NB4 (cell line): ENCODE results near the gene NOMO2.
A peak's percentile ranks its signal among the peaks of the same experiment; 100 is the strongest.
"Not testable (repeated sequence)": the region's sequence is repeated elsewhere in the genome, so short reads cannot be mapped to it uniquely, and the experiment has no call there.

ENCODE experiments used
- DNase-seq: peaks from one replicate; pipeline ENCODE4 v3.0.0; 2010; ENCODE audit warnings: low read depth
- H3K4me3 ChIP-seq: one replicate; pipeline ENCODE4 v1.5.1; 2011; ENCODE audit warnings: mild to moderate bottlenecking, low read depth, low read length, moderate library complexity

The NOMO2 gene

DNA sequence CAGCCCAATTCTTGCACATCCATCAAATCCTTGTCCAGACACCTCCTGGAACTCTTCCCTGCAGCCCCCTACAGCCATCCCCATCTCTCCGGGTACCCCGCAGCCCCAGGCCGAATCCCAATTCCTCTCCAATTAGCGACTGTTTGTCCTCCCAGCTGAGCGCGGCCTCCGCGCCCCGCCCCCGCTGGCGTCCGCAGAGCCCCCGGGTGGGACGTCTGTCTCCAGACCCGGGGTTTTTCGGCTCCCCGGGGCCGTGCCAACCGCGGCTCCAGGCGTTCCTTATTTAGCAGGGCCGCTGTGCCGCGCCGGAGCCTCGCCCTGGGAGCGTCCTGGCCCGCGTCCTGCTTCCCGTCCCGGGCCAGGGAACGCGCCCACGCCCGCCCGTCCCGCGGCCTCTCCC is 160.7 kb downstream of the NOMO2 start:
- peak overlapping the region; percentile 28 for H3K4me3 ChIP-seq
- DNase-seq, result not testable (repeated sequence)

DNA sequence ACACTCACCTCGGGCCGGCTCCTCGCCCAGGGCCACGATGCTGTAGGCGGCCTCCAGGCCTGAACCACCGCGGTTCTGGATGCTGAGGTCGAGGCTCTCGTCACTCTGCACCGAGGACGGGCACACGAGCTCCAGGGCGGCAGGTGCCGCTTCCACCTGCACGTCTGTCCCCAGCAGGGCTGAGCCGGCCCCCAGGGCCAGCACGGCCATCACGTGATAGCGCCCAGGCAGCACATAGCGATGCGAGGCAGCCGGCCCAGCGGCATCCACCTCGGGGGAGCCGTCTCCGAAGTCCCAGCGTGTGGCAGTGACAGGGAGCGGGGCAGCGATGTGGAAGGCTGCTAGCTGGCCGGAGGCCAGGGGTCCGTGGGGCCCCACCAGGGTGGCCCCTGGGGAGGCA is 167.5 kb downstream of the NOMO2 start:
- DNase-seq, H3K4me3 ChIP-seq: not testable (repeated sequence)

DNA sequence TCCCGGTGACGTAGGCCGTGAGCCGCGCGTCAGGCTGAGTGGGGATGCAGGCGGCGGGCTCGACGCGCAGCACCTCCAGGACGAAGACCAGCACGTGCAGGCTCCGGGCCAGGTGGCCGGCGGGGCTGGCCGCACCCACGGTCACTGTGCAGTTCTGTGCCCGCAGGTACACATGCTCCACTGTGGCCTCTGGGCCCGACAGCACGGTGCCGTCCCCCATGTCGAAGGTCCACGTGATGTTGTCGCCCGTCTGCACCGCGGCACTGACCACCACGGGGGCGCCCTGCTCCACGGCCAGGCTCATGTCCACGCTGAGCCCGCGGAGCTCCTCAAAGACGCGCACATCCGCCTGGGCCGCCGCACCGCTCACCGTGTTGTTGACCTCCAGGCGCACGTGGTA is 174.1 kb downstream of the NOMO2 start:
- not testable (repeated sequence) for H3K4me3 ChIP-seq, DNase-seq

DNA sequence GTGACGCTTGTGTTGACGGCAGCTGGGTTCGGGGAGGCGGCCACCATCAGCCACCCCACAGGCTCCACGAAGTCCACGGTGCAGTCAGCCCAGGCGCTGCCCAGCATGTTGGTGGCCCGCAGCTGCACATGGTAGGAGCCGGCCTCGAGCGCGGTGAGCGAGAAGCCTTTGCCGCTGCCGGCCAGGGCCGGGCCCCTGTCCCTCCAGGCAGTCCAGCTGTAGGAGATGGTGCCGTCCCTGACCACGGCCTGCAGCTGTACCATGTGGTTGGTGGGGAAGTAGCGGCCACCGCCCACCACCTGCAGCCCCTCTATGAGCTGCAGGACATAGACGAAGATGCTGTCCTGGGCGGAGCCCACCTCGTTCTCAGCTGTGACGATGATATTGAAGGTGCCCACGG is 175.4 kb downstream of the NOMO2 start:
- not testable (repeated sequence) for H3K4me3 ChIP-seq, DNase-seq

DNA sequence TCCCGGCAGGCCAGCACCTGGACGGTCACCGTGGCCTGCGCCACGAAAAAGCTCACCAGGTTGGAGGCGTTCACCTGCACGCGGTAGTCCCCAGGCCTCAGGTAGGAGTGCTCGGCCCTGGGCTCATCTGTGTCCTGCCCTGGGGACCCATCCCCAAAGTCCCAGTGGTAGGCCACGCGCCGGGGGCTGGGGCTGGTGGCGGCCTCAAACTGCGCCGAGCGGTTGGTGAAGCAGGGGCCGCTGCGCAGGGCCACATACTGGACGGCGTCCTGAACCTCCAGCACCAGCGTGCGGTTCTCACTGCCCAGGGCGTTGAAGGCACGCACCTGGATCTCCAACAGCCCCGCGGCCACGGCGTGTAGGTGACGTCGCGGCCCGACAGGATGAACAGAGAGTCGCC is 176.6 kb downstream of the NOMO2 start:
- H3K4me3 ChIP-seq, DNase-seq: not testable (repeated sequence)

DNA sequence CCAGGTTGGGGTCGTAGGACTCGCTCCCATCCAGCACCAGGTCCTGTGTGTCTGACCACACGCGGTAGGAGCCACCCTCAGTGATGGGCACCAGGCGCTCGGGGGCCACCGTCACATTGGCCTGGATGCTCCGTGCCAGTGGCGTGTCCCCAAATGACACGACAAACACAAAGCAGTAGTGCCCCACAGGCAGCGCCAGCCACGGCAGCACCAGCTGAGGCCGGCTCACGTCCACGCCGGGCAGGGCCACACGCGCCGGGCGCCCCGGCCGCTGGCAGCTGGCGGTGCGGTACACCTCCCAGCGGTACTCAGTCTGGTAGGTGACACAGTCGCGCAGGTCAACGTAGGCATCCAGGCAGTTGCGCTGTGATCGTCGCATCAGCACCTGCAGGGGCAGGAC is 177.0 kb downstream of the NOMO2 start:
- H3K4me3 ChIP-seq, DNase-seq: not testable (repeated sequence)

DNA sequence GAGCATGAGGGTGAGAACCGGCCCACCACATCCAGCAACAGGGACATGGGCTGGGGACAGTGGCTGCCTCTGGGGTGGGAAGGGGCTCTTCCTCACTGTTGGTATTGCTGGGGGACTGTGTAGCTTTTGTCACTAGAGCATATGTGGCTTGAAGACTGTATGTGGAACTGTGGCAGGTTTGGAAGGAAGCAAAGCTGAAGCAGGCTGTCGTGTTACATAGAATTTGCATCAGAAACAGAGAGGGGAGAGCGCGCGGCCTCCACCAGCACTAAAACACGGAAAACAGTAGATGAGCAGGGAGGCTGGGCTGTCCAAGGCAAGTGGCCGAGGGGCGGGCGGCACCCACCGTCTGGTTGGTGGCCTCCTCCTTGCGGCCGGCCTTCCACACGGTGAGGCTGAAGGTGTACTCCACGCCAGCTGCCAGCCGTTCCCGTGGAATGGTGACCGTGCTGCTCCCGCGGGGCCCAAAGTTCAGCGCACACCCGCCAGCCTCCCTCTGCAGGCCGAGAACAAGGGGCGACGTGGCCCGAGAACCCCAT is 177.7 kb downstream of the NOMO2 start:
- H3K4me3 ChIP-seq, DNase-seq: not testable (repeated sequence)

DNA sequence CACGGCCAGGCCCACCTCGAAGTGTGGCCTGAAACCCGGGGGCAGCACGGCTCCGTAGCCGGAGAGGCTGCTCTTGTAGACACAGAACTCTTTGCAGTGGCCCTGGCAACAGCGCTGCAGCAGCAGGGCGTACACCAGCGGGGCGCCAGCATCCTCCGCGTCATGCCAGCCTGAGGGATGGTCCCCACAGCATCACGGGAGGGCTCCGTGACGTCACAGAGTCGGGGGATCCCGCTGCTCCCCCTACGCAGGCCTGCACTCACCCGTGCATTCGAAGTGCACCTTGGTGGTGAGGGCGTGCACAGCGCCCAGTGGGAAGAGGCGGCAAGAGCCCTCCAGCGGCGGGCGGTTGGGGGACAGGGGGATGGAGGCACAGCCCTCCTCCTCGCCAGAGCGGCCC is 179.2 kb downstream of the NOMO2 start:
- H3K4me3 ChIP-seq, DNase-seq: not testable (repeated sequence)
